Measurements from ENCODE around the gene EIF3CL.
"Not testable (repeated sequence)": the region's sequence is repeated elsewhere in the genome, so short reads cannot be mapped to it uniquely, and the experiment has no call there.

Gene EIF3CL

GRCh38 chr16:28403220-28404072 is at the start of gene EIF3CL:
TSS of gene EIF3CL (minus strand) at chr16:28403841. CDS start at chr16:28403618, 223 bp downstream.
- H3K27ac ChIP-seq (ENCODE audit: low read length); H3K9ac ChIP-seq (ENCODE audit: low read length); H3K27me3 ChIP-seq (ENCODE audit: control insufficient read depth, insufficient read depth, low read length); H3K9me3 ChIP-seq (ENCODE audit: control insufficient read depth, low read depth, low read length); H3K36me3 ChIP-seq (ENCODE audit: control insufficient read depth, low read depth, low read length); H3K4me1 ChIP-seq (ENCODE audit: control insufficient read depth, low read depth, low read length): not testable (repeated sequence)
- peak within 1 kb of the TSS; percentile 45 for H3K4me3 ChIP-seq (ENCODE audit: low read length)

- H3K9me3 ChIP-seq (ENCODE audit: control insufficient read depth, low read depth, low read length); H3K4me1 ChIP-seq (ENCODE audit: control insufficient read depth, low read depth, low read length); H3K4me3 ChIP-seq (ENCODE audit: low read length); H3K27ac ChIP-seq (ENCODE audit: low read length); H3K36me3 ChIP-seq (ENCODE audit: control insufficient read depth, low read depth, low read length); H3K27me3 ChIP-seq (ENCODE audit: control insufficient read depth, insufficient read depth, low read length); H3K9ac ChIP-seq (ENCODE audit: low read length): not testable (repeated sequence)
These were observed 43.4 kb upstream of the EIF3CL start for GRCh38 chr16:28447081-28447480.

- not testable (repeated sequence) for H3K4me1 ChIP-seq (ENCODE audit: control insufficient read depth, low read depth, low read length); H3K9me3 ChIP-seq (ENCODE audit: control insufficient read depth, low read depth, low read length); H3K27ac ChIP-seq (ENCODE audit: low read length); H3K4me3 ChIP-seq (ENCODE audit: low read length); H3K27me3 ChIP-seq (ENCODE audit: control insufficient read depth, insufficient read depth, low read length); H3K9ac ChIP-seq (ENCODE audit: low read length); H3K36me3 ChIP-seq (ENCODE audit: control insufficient read depth, low read depth, low read length)
These were observed 42.7 kb upstream of the EIF3CL start for GRCh38 chr16:28446388-28446787.

- not testable (repeated sequence) for H3K4me3 ChIP-seq (ENCODE audit: low read length); H3K9me3 ChIP-seq (ENCODE audit: control insufficient read depth, low read depth, low read length); H3K27me3 ChIP-seq (ENCODE audit: control insufficient read depth, insufficient read depth, low read length)
These were observed 40.3 kb upstream of the EIF3CL start for GRCh38 chr16:28443943-28444342.

GRCh38 chr16:28438899-28439298 is 35.3 kb upstream of the EIF3CL start:
- H3K4me1 ChIP-seq (ENCODE audit: control insufficient read depth, low read depth, low read length); H3K27me3 ChIP-seq (ENCODE audit: control insufficient read depth, insufficient read depth, low read length); H3K4me3 ChIP-seq (ENCODE audit: low read length); H3K9ac ChIP-seq (ENCODE audit: low read length); H3K36me3 ChIP-seq (ENCODE audit: control insufficient read depth, low read depth, low read length); H3K9me3 ChIP-seq (ENCODE audit: control insufficient read depth, low read depth, low read length); H3K27ac ChIP-seq (ENCODE audit: low read length): not testable (repeated sequence)

More at GRCh38 chr16:28443943-28444342, 40.3 kb upstream of the EIF3CL start:
- H3K4me1 ChIP-seq (ENCODE audit: control insufficient read depth, low read depth, low read length); H3K27ac ChIP-seq (ENCODE audit: low read length); H3K9ac ChIP-seq (ENCODE audit: low read length); H3K36me3 ChIP-seq (ENCODE audit: control insufficient read depth, low read depth, low read length): not testable (repeated sequence)

- H3K9me3 ChIP-seq (ENCODE audit: control insufficient read depth, low read depth, low read length); H3K27me3 ChIP-seq (ENCODE audit: control insufficient read depth, insufficient read depth, low read length); H3K27ac ChIP-seq (ENCODE audit: low read length); H3K4me3 ChIP-seq (ENCODE audit: low read length); H3K36me3 ChIP-seq (ENCODE audit: control insufficient read depth, low read depth, low read length); H3K4me1 ChIP-seq (ENCODE audit: control insufficient read depth, low read depth, low read length); H3K9ac ChIP-seq (ENCODE audit: low read length): not testable (repeated sequence)
These were observed 31.7 kb upstream of the EIF3CL start for GRCh38 chr16:28435340-28435739.

GRCh38 chr16:28426060-28426680 is 22.5 kb upstream of the EIF3CL start:
- H3K9ac ChIP-seq (ENCODE audit: low read length); H3K9me3 ChIP-seq (ENCODE audit: control insufficient read depth, low read depth, low read length); H3K4me1 ChIP-seq (ENCODE audit: control insufficient read depth, low read depth, low read length); H3K4me3 ChIP-seq (ENCODE audit: low read length); H3K36me3 ChIP-seq (ENCODE audit: control insufficient read depth, low read depth, low read length); H3K27me3 ChIP-seq (ENCODE audit: control insufficient read depth, insufficient read depth, low read length); H3K27ac ChIP-seq (ENCODE audit: low read length): not testable (repeated sequence)

- not testable (repeated sequence) for H3K4me3 ChIP-seq (ENCODE audit: low read length); H3K36me3 ChIP-seq (ENCODE audit: control insufficient read depth, low read depth, low read length); H3K4me1 ChIP-seq (ENCODE audit: control insufficient read depth, low read depth, low read length); H3K27me3 ChIP-seq (ENCODE audit: control insufficient read depth, insufficient read depth, low read length); H3K9ac ChIP-seq (ENCODE audit: low read length); H3K27ac ChIP-seq (ENCODE audit: low read length); H3K9me3 ChIP-seq (ENCODE audit: control insufficient read depth, low read depth, low read length)
These were observed 17.6 kb upstream of the EIF3CL start for GRCh38 chr16:28421071-28421750.

GRCh38 chr16:28417033-28417432 is 13.4 kb upstream of the EIF3CL start:
- not testable (repeated sequence) for H3K9ac ChIP-seq (ENCODE audit: low read length); H3K4me1 ChIP-seq (ENCODE audit: control insufficient read depth, low read depth, low read length); H3K36me3 ChIP-seq (ENCODE audit: control insufficient read depth, low read depth, low read length); H3K9me3 ChIP-seq (ENCODE audit: control insufficient read depth, low read depth, low read length); H3K27ac ChIP-seq (ENCODE audit: low read length); H3K4me3 ChIP-seq (ENCODE audit: low read length); H3K27me3 ChIP-seq (ENCODE audit: control insufficient read depth, insufficient read depth, low read length)

GRCh38 chr16:28414530-28414929 is 10.9 kb upstream of the EIF3CL start:
- H3K9ac ChIP-seq (ENCODE audit: low read length); H3K27me3 ChIP-seq (ENCODE audit: control insufficient read depth, insufficient read depth, low read length); H3K36me3 ChIP-seq (ENCODE audit: control insufficient read depth, low read depth, low read length); H3K4me1 ChIP-seq (ENCODE audit: control insufficient read depth, low read depth, low read length); H3K4me3 ChIP-seq (ENCODE audit: low read length); H3K9me3 ChIP-seq (ENCODE audit: control insufficient read depth, low read depth, low read length); H3K27ac ChIP-seq (ENCODE audit: low read length): not testable (repeated sequence)

GRCh38 chr16:28413585-28413984 is 9.9 kb upstream of the EIF3CL start:
- not testable (repeated sequence) for H3K27ac ChIP-seq (ENCODE audit: low read length); H3K27me3 ChIP-seq (ENCODE audit: control insufficient read depth, insufficient read depth, low read length); H3K4me1 ChIP-seq (ENCODE audit: control insufficient read depth, low read depth, low read length); H3K4me3 ChIP-seq (ENCODE audit: low read length); H3K9me3 ChIP-seq (ENCODE audit: control insufficient read depth, low read depth, low read length); H3K9ac ChIP-seq (ENCODE audit: low read length); H3K36me3 ChIP-seq (ENCODE audit: control insufficient read depth, low read depth, low read length)

GRCh38 chr16:28392054-28392453 is 11.6 kb downstream of the EIF3CL start:
- H3K36me3 ChIP-seq (ENCODE audit: control insufficient read depth, low read depth, low read length); H3K27me3 ChIP-seq (ENCODE audit: control insufficient read depth, insufficient read depth, low read length); H3K4me3 ChIP-seq (ENCODE audit: low read length); H3K4me1 ChIP-seq (ENCODE audit: control insufficient read depth, low read depth, low read length); H3K27ac ChIP-seq (ENCODE audit: low read length); H3K9me3 ChIP-seq (ENCODE audit: control insufficient read depth, low read depth, low read length); H3K9ac ChIP-seq (ENCODE audit: low read length): not testable (repeated sequence)

Measured in iPS-18a (cell line).